A549 treated with CORT108297 at 1 μM for 4 hours (cell line): Measurements from ENCODE around the gene TNC. TPM values are rescaled to one million over a fixed set of nuclear protein-coding genes. Genes with fewer than 3 reads are reported as not detected.

Source experiments
- total RNA-seq: library from RNA; stranded (reverse); fragments of 200-300 nt; extraction: Qiagen RNA extraction; gene quantifications from 5 replicates; pipeline ENCODE4 v1.2.3, GENCODE V29; 2022

The TNC gene
- total RNA-seq, result 0.68 to 1.1 TPM (median 0.92 TPM) in 5 replicates

DNA sequence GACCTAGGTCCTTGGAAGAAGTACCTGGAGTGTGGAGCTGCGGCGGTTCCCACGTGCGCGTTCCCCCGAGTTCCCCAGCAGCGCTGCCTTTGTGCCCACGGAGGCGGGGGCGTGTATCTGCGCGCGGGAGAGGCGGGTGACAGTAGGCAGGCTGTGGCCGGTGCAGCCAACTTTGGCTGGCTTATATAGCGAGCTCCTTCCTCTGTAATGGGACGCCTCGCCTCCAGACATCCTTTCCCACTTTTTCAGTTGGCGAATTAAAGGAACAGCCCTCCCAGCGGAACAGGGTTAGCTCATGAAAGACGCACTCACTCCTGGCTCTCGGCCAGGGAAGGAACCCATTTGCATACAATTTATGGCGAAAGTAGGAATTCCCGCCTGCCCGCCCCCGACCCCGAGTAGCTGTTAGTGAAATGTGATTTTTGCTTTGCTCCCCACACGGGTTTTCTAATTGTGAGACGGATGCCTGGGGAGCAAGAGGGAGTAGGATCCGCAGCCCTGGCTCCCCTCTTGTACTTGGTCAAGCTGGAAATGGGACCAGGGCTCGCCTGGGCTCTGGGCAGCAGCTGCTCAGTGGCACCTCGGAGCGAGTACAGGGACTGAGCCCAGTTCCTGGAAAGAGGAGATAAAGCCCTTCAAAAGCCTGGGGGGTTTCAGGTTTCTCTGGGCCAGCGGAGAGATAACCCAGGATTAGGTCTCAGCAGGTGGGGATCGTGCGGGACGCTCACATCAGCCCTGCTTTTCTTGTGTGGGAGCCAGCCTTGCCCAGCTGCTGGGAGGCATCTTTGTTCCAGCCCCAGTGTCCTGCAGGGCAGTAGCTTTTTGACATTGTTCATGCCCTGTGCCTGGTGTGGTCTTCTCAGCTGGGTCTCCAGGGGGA, at the start of gene TNC:
TSS of gene TNC (minus strand) at position 159 of the 880 bp plus-strand sequence. CDS start 27,139 bp downstream, outside the sequence.

Other genes starting within 250 kb of the TNC start
- gene TNFSF8, start 187.6 kb downstream of the TNC start, total RNA-seq, result not detected in 5 replicates